ENCODE results near the gene SIRT1. TPM values are rescaled to one million over a fixed set of nuclear protein-coding genes. Genes with fewer than 3 reads are reported as not detected.

SIRT1 gene
- total and polyA plus RNA-seq, 9 of the 15 experiments (the other 6 are each of a cell fraction or from before 2014, with no cell fraction given): 7.8 to 25.8 (median 19.1) TPM

DNA sequence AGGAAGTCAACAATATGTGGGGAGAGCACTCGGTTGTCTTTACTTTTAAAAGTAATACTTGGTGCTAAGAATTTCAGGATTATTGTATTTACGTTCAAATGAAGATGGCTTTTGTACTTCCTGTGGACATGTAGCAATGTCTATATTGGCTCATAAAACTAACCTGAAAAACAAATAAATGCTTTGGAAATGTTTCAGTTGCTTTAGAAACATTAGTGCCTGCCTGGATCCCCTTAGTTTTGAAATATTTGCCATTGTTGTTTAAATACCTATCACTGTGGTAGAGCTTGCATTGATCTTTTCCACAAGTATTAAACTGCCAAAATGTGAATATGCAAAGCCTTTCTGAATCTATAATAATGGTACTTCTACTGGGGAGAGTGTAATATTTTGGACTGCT, 32.7 kb downstream of the SIRT1 start:
- FAIRE-seq (no peak), DNase-seq (ENCODE audit: extremely low read depth in 1 of 4, low spot score in 3 of 4) (no peak), ATAC-seq (no peak)
- Histone ChIP-seq H4K20me1 (replicated peaks; ENCODE audit: control insufficient read depth, insufficient read depth, low read length) (no peaks in the 10 kb centered on the region), H3K27ac (ENCODE audit: extremely low read depth, low read depth, low read length) (no peak overlapping the region), H3K9me1 (ENCODE audit: control insufficient read depth, insufficient read depth, low read length) (no peaks in the 10 kb centered on the region), H3K9ac (ENCODE audit: insufficient read depth in 1 of 2, low read depth in 2 of 2, low read length in 2 of 2) (no peak overlapping the region), H3K4me3 (no peak overlapping the region), H3K9me3 (replicated peaks; ENCODE audit: control insufficient read depth, insufficient read depth, low read depth, low read length) (no peaks in the 10 kb centered on the region), H3K79me2 (ENCODE audit: control insufficient read depth, insufficient read depth, low read length) (no peaks in the 10 kb centered on the region), H3K36me3 (ENCODE audit: control insufficient read depth, insufficient read depth, low read length) (peaks cover 67% of the 10 kb centered on the region), H3K27me3 (ENCODE audit: control insufficient read depth in 2 of 2, insufficient read depth in 2 of 2, low read length in 2 of 2) (no peaks in the 10 kb centered on the region), H3K4me2 (ENCODE audit: insufficient read depth, low read length) (no peak overlapping the region), H2AFZ (ENCODE audit: low read depth, low read length) (no peak overlapping the region), H3K4me1 (replicated peaks in 1 of 2; ENCODE audit: control insufficient read depth in 2 of 2, insufficient read depth in 2 of 2, low read length in 2 of 2) (no peaks in the 10 kb centered on the region)
- ChIA-PET CTCF (ENCODE audit: low intra/inter-chr PET ratio) (no interaction called here), POLR2A (interaction anchor here (0.8 kb wide), 1 partner anchor 10 kb away, joined by 4 read pairs; no protein-coding TSS in a partner anchor)
- TF ChIP-seq PHF20 (IDR thresholded peaks at IDR 0.05; ENCODE audit: partially characterized antibody) (no peak), GTF2F1 (IDR thresholded peaks at IDR 0.05; ENCODE audit: low read depth, low read length) (no peak), MCM5 (IDR thresholded peaks at IDR 0.05; ENCODE audit: low read depth) (no peak), PRMT5 (CRISPR knock-in tag; IDR thresholded peaks at IDR 0.05) (no peak), HLTF (IDR thresholded peaks at IDR 0.05) (no peak), NCOA4 (IDR thresholded peaks at IDR 0.05; ENCODE audit: partially characterized antibody) (no peak), KHSRP (IDR thresholded peaks at IDR 0.05) (no peak), BRD4 (IDR thresholded peaks at IDR 0.05) (no peak), SMAD3 (CRISPR knock-in tag; conservative IDR thresholded peaks at IDR 0.05) (no peak), PCBP1 (IDR thresholded peaks at IDR 0.05; ENCODE audit: low read depth, low read length, poor library complexity, severe bottlenecking) (no peak), STAT6 (CRISPR knock-in tag; IDR thresholded peaks at IDR 0.05) (no peak), MYNN (IDR thresholded peaks at IDR 0.05) (no peak), MYNN (CRISPR knock-in tag; IDR thresholded peaks at IDR 0.05) (no peak), NFRKB (IDR thresholded peaks at IDR 0.05; ENCODE audit: low read depth) (no peak), SP1 (CRISPR knock-in tag; IDR thresholded peaks at IDR 0.05) (no peak), ZNF511 (CRISPR knock-in tag; IDR thresholded peaks at IDR 0.05) (no peak), ZC3H4 (CRISPR knock-in tag; IDR thresholded peaks at IDR 0.05; ENCODE audit: borderline replicate concordance) (no peak), CREBBP (IDR thresholded peaks at IDR 0.05; ENCODE audit: low read depth, low read length) (no peak), USF2 (CRISPR knock-in tag; IDR thresholded peaks at IDR 0.05) (no peak), MAFG (tag; conservative IDR thresholded peaks at IDR 0.05) (no peak)
- TF ChIP-seq, protein P1, sequence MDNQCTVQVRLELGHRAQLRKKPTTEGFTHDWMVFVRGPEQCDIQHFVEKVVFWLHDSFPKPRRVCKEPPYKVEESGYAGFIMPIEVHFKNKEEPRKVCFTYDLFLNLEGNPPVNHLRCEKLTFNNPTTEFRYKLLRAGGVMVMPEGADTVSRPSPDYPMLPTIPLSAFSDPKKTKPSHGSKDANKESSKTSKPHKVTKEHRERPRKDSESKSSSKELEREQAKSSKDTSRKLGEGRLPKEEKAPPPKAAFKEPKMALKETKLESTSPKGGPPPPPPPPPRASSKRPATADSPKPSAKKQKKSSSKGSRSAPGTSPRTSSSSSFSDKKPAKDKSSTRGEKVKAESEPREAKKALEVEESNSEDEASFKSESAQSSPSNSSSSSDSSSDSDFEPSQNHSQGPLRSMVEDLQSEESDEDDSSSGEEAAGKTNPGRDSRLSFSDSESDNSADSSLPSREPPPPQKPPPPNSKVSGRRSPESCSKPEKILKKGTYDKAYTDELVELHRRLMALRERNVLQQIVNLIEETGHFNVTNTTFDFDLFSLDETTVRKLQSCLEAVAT (IDR thresholded peaks at IDR 0.05): no peak
- intact Hi-C loops (cut with micrococcal nuclease): no loop called here
- 88% methylated on average over 2 of the region's 2 CpGs for WGBS (ENCODE audit: insufficient coverage, low coverage, missing lambda C conversion rate)
- in situ Hi-C loops (cut with MboI): no loop called here
- no TSS peak for BruUV-seq (replicated peaks)

Measured in K562 (cell line).